Measurements from ENCODE around the gene MIPEP.

Gene MIPEP

DNA sequence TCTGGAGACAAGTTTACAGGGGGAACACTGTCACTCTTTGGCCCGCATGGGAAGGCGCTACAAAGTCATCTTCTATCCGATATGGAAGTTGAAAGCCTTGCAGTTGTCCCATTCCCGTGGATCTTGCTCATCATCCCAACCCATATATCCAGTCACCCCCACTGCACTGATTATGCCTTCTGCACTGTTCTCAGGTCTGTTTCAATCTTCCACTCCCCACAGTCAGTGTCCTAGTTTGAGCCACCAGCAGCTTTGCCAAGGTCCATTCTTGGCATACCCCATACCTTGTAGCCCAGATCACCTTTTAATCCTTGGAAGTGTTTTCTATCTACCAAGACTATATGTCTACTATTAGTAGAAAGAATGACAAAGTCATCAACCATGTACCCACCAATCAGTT is 88.1 kb downstream of the MIPEP start:
- H3K36me3 ChIP-seq (ENCODE audit: insufficient read depth, low read length), result no peaks in the 10 kb centered on the region
- no peaks in the 10 kb centered on the region for H3F3A ChIP-seq (ENCODE audit: insufficient read depth, low read length)
- H3K4me3 ChIP-seq (ENCODE audit: low read depth, low read length, poor library complexity, severe bottlenecking), result no peak overlapping the region
- H3K9me3 ChIP-seq (ENCODE audit: low read length), result no peaks in the 10 kb centered on the region
- H3K79me2 ChIP-seq (ENCODE audit: insufficient read depth, low read length), result no peaks in the 10 kb centered on the region
- H3K4me2 ChIP-seq (ENCODE audit: low read length), result no peak overlapping the region
- H3K9ac ChIP-seq (ENCODE audit: low read length), result no peak overlapping the region
- no peaks in the 10 kb centered on the region for H3K27me3 ChIP-seq (ENCODE audit: insufficient read depth, low read length)
- H2AFZ ChIP-seq (ENCODE audit: low read length), result no peak overlapping the region
- TF ChIP-seq EZH2 (IDR thresholded peaks at IDR 0.05; ENCODE audit: borderline replicate concordance, low read length), result no peak
- TF ChIP-seq, protein P1, sequence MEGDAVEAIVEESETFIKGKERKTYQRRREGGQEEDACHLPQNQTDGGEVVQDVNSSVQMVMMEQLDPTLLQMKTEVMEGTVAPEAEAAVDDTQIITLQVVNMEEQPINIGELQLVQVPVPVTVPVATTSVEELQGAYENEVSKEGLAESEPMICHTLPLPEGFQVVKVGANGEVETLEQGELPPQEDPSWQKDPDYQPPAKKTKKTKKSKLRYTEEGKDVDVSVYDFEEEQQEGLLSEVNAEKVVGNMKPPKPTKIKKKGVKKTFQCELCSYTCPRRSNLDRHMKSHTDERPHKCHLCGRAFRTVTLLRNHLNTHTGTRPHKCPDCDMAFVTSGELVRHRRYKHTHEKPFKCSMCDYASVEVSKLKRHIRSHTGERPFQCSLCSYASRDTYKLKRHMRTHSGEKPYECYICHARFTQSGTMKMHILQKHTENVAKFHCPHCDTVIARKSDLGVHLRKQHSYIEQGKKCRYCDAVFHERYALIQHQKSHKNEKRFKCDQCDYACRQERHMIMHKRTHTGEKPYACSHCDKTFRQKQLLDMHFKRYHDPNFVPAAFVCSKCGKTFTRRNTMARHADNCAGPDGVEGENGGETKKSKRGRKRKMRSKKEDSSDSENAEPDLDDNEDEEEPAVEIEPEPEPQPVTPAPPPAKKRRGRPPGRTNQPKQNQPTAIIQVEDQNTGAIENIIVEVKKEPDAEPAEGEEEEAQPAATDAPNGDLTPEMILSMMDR (IDR thresholded peaks at IDR 0.05; ENCODE audit: low read length), result no peak
- H4K20me1 ChIP-seq (ENCODE audit: insufficient read depth, low read length), result no peaks in the 10 kb centered on the region
- H3K4me1 ChIP-seq (ENCODE audit: insufficient read depth, low read length, severe bottlenecking), result no peaks in the 10 kb centered on the region
- H3K27ac ChIP-seq (ENCODE audit: low read depth, low read length, poor library complexity, severe bottlenecking), result no peak overlapping the region
- H3K9me2 ChIP-seq (ENCODE audit: low read depth, low read length), result no peaks in the 10 kb centered on the region

DNA sequence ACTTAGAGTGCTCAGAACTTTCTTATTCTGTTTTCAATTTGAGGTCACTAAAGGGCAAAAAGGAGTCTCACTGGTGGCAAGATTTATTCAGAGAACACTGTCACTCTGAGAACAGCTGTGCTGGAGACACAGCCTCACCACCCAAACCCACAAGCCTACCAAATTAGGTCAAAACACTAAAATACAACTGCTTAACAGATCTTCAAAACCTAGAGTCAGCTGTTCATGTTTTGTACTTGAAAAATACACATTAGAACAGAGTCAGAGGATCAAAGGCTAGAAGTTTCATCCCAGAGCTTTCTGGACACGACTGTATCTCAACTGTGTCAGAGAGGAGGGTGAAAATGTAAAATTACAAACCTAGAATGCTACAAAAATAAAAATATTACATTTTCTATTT is 89.3 kb downstream of the MIPEP start:
- H4K20me1 ChIP-seq (ENCODE audit: insufficient read depth, low read length), result no peaks in the 10 kb centered on the region
- H3K4me3 ChIP-seq (ENCODE audit: low read depth, low read length, poor library complexity, severe bottlenecking), result no peak overlapping the region
- H3K36me3 ChIP-seq (ENCODE audit: insufficient read depth, low read length), result no peaks in the 10 kb centered on the region
- H3F3A ChIP-seq (ENCODE audit: insufficient read depth, low read length), result no peaks in the 10 kb centered on the region
- peaks cover under 1% of the 10 kb centered on the region for H3K4me1 ChIP-seq (ENCODE audit: insufficient read depth, low read length, severe bottlenecking)
- TF ChIP-seq, protein P1 (IDR thresholded peaks at IDR 0.05; ENCODE audit: low read length), result no peak
- no peak for TF ChIP-seq EZH2 (IDR thresholded peaks at IDR 0.05; ENCODE audit: borderline replicate concordance, low read length)
- no peaks in the 10 kb centered on the region for H3K9me2 ChIP-seq (ENCODE audit: low read depth, low read length)
- no peaks in the 10 kb centered on the region for H3K9me3 ChIP-seq (ENCODE audit: low read length)
- no peaks in the 10 kb centered on the region for H3K27me3 ChIP-seq (ENCODE audit: insufficient read depth, low read length)
- H3K79me2 ChIP-seq (ENCODE audit: insufficient read depth, low read length), result no peaks in the 10 kb centered on the region
- no peak overlapping the region for H3K9ac ChIP-seq (ENCODE audit: low read length)
- H2AFZ ChIP-seq (ENCODE audit: low read length), result no peak overlapping the region
- no peak overlapping the region for H3K27ac ChIP-seq (ENCODE audit: low read depth, low read length, poor library complexity, severe bottlenecking)
- H3K4me2 ChIP-seq (ENCODE audit: low read length), result no peak overlapping the region

- H3K79me2 ChIP-seq (ENCODE audit: insufficient read depth, low read length), result no peaks in the 10 kb centered on the region
- no peaks in the 10 kb centered on the region for H3K36me3 ChIP-seq (ENCODE audit: insufficient read depth, low read length)
- H3K4me2 ChIP-seq (ENCODE audit: low read length), result no peak overlapping the region
- H2AFZ ChIP-seq (ENCODE audit: low read length), result no peak overlapping the region
- no peak overlapping the region for H3K9ac ChIP-seq (ENCODE audit: low read length)
- no peaks in the 10 kb centered on the region for H3K27me3 ChIP-seq (ENCODE audit: insufficient read depth, low read length)
- H3K9me2 ChIP-seq (ENCODE audit: low read depth, low read length), result no peaks in the 10 kb centered on the region
- H3F3A ChIP-seq (ENCODE audit: insufficient read depth, low read length), result no peaks in the 10 kb centered on the region
- H4K20me1 ChIP-seq (ENCODE audit: insufficient read depth, low read length), result no peaks in the 10 kb centered on the region
- no peak overlapping the region for H3K27ac ChIP-seq (ENCODE audit: low read depth, low read length, poor library complexity, severe bottlenecking)
- TF ChIP-seq, protein P1 (IDR thresholded peaks at IDR 0.05; ENCODE audit: low read length), result no peak
- peaks cover 8% of the 10 kb centered on the region for H3K4me1 ChIP-seq (ENCODE audit: insufficient read depth, low read length, severe bottlenecking)
- no peak overlapping the region for H3K4me3 ChIP-seq (ENCODE audit: low read depth, low read length, poor library complexity, severe bottlenecking)
- no peaks in the 10 kb centered on the region for H3K9me3 ChIP-seq (ENCODE audit: low read length)
These were observed 91.8 kb downstream of the MIPEP start for GRCh38 chr13:23797276-23797903.

Measured in OCI-LY1 (cell line).